Measurements from ENCODE around the gene ATPAF2. TPM values are rescaled to one million over a fixed set of nuclear protein-coding genes. Genes with fewer than 3 reads are reported as not detected.

Gene ATPAF2
- total and polyA plus RNA-seq, 2 experiments from 2014 or later: 17.9 to 33.9 TPM

GRCh38 chr17:17990282-17990681, 48.7 kb downstream of the ATPAF2 start:
- Histone ChIP-seq H3K27me3 (no peaks in the 10 kb centered on the region), H3K4me2 (no peak overlapping the region), H3K4me3 (no peak overlapping the region), H3K9me2 (replicated peaks; ENCODE audit: insufficient read depth) (no peaks in the 10 kb centered on the region), H3K27ac (peak overlapping the region; percentile 60), H3K79me2 (no peaks in the 10 kb centered on the region), H3K36me3 (replicated peaks; ENCODE audit: insufficient read depth, low read depth) (no peaks in the 10 kb centered on the region), H3K4me1 (ENCODE audit: insufficient read depth) (no peaks in the 10 kb centered on the region), H2AFZ (no peak overlapping the region), H4K20me1 (ENCODE audit: insufficient read depth, poor library complexity, severe bottlenecking) (no peaks in the 10 kb centered on the region), H3K9me3 (ENCODE audit: low read depth) (no peaks in the 10 kb centered on the region)
- DNase-seq (ENCODE audit: low spot score): no peak
- TF ChIP-seq EZH2 (IDR thresholded peaks at IDR 0.05; ENCODE audit: borderline replicate concordance): no peak
- TF ChIP-seq EZH2phosphoT487 (IDR thresholded peaks at IDR 0.05; ENCODE audit: low read depth, severe bottlenecking, unreplicated experiment): no peak
- no peak for TF ChIP-seq CTCF (IDR thresholded peaks at IDR 0.05; ENCODE audit: poor library complexity)
- 93% methylated on average over 2 of the region's 2 CpGs for WGBS (ENCODE audit: low lambda C conversion rate, missing lambda C conversion rate)

GRCh38 chr17:17989618-17990017, 49.4 kb downstream of the ATPAF2 start:
- no peak overlapping the region for H3K4me2 ChIP-seq

GRCh38 chr17:17989081-17989480, 49.9 kb downstream of the ATPAF2 start:
- Histone ChIP-seq H3K9me2 (replicated peaks; ENCODE audit: insufficient read depth) (no peaks in the 10 kb centered on the region), H3K27ac (no peak overlapping the region), H3K4me2 (no peak overlapping the region), H3K36me3 (replicated peaks; ENCODE audit: insufficient read depth, low read depth) (no peaks in the 10 kb centered on the region), H3K79me2 (no peaks in the 10 kb centered on the region), H4K20me1 (ENCODE audit: insufficient read depth, poor library complexity, severe bottlenecking) (no peaks in the 10 kb centered on the region), H3K4me3 (no peak overlapping the region), H2AFZ (no peak overlapping the region), H3K4me1 (ENCODE audit: insufficient read depth) (no peaks in the 10 kb centered on the region), H3K9me3 (ENCODE audit: low read depth) (no peaks in the 10 kb centered on the region), H3K27me3 (no peaks in the 10 kb centered on the region)
- TF ChIP-seq EZH2 (IDR thresholded peaks at IDR 0.05; ENCODE audit: borderline replicate concordance) (no peak), EZH2phosphoT487 (IDR thresholded peaks at IDR 0.05; ENCODE audit: low read depth, severe bottlenecking, unreplicated experiment) (no peak), CTCF (IDR thresholded peaks at IDR 0.05; ENCODE audit: poor library complexity) (no peak)
- 90% methylated on average over 9 of the region's 9 CpGs for WGBS (ENCODE audit: low lambda C conversion rate, missing lambda C conversion rate)
- no peak for DNase-seq (ENCODE audit: low spot score)

More at GRCh38 chr17:17989618-17990017, 49.4 kb downstream of the ATPAF2 start:
- Histone ChIP-seq H3K79me2 (no peaks in the 10 kb centered on the region), H4K20me1 (ENCODE audit: insufficient read depth, poor library complexity, severe bottlenecking) (no peaks in the 10 kb centered on the region), H3K27ac (no peak overlapping the region), H3K27me3 (no peaks in the 10 kb centered on the region), H3K9me3 (ENCODE audit: low read depth) (no peaks in the 10 kb centered on the region), H3K4me1 (ENCODE audit: insufficient read depth) (no peaks in the 10 kb centered on the region), H3K4me3 (no peak overlapping the region), H3K9me2 (replicated peaks; ENCODE audit: insufficient read depth) (no peaks in the 10 kb centered on the region), H2AFZ (no peak overlapping the region), H3K36me3 (replicated peaks; ENCODE audit: insufficient read depth, low read depth) (no peaks in the 10 kb centered on the region)
- DNase-seq (ENCODE audit: low spot score): no peak
- whole genome bisulfite sequencing (ENCODE audit: low lambda C conversion rate, missing lambda C conversion rate): 92% methylated on average over 10 of the region's 10 CpGs
- no peak for TF ChIP-seq EZH2 (IDR thresholded peaks at IDR 0.05; ENCODE audit: borderline replicate concordance)
- no peak for TF ChIP-seq CTCF (IDR thresholded peaks at IDR 0.05; ENCODE audit: poor library complexity)
- TF ChIP-seq EZH2phosphoT487 (IDR thresholded peaks at IDR 0.05; ENCODE audit: low read depth, severe bottlenecking, unreplicated experiment): no peak
